Measurements from ENCODE around the gene AKT1S1.

AKT1S1 gene

DNA sequence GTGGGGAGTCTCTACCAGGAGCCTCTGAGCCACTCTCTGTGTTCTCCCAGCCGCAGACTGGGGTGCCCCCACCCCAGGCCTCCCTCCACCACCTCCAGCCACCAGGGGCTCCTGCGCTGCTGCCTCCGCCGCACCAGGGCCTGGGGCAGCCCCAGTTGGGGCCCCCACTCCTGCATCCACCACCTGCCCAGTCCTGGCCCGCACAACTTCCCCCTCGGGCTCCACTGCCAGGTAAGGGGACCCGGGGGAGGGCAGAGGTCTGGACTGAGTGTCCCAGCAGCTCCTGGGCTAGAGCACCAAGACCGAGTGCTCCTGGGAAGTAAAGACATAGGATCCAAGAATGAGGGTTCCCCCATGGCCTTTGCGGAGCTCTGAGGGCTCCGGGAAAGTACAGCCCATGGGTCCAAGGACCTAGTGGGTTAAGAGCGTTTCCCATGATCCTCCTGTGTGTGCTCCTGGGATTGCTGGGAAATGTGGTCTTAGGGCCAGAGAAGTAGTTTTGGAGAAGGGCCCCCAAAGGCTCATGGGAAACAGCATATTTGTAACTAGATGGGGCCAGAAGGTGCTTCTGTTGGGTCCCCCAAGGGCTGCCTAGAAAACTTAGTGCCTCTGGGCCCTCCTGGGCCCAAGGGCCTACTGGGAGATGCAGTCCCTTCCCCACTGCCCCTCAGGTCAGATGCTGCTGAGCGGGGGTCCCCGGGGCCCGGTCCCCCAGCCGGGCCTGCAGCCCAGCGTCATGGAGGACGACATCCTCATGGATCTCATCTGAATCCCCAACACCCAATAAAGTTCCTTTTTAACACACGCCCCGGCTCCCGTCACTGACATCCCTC lies 40.8 kb downstream of the AKT1S1 start:
- Histone ChIP-seq H3K27me3 (ENCODE audit: control insufficient read depth, insufficient read depth, low read length) (no peaks in the 10 kb centered on the region), H3K79me2 (no peaks in the 10 kb centered on the region), H3K36me3 (ENCODE audit: control insufficient read depth, insufficient read depth, low read length) (no peaks in the 10 kb centered on the region), H3K4me3 (ENCODE audit: low read depth, low read length) (no peak overlapping the region), H3K27ac (no peak overlapping the region), H3K9ac (no peak overlapping the region), H2AFZ (no peak overlapping the region), H3K9me3 (ENCODE audit: control insufficient read depth, low read length) (no peaks in the 10 kb centered on the region), H3K4me1 (no peaks in the 10 kb centered on the region), H3K4me2 (ENCODE audit: low read length) (no peak overlapping the region)
- TF ChIP-seq, protein P1, sequence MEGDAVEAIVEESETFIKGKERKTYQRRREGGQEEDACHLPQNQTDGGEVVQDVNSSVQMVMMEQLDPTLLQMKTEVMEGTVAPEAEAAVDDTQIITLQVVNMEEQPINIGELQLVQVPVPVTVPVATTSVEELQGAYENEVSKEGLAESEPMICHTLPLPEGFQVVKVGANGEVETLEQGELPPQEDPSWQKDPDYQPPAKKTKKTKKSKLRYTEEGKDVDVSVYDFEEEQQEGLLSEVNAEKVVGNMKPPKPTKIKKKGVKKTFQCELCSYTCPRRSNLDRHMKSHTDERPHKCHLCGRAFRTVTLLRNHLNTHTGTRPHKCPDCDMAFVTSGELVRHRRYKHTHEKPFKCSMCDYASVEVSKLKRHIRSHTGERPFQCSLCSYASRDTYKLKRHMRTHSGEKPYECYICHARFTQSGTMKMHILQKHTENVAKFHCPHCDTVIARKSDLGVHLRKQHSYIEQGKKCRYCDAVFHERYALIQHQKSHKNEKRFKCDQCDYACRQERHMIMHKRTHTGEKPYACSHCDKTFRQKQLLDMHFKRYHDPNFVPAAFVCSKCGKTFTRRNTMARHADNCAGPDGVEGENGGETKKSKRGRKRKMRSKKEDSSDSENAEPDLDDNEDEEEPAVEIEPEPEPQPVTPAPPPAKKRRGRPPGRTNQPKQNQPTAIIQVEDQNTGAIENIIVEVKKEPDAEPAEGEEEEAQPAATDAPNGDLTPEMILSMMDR (IDR thresholded peaks at IDR 0.05): no peak

DNA sequence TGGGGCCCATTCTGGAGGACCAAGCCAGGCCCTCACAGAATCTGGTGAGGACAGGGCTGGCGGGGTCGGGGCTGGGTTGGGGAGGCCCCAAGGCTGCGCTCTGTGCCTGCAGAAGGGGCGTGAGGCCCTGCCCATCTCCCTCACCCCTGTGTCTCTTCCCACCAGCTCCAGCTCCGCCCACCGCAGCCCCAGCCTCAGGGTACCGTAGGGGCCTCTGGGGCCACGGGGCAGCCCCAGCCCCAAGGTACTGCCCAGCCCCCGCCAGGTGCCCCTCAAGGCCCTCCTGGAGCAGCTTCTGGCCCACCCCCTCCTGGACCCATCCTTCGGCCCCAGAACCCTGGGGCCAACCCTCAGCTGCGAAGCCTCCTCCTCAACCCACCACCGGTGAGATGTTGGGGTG lies 41.6 kb downstream of the AKT1S1 start:
- Histone ChIP-seq H3K4me1 (no peaks in the 10 kb centered on the region), H3K27me3 (ENCODE audit: control insufficient read depth, insufficient read depth, low read length) (no peaks in the 10 kb centered on the region), H3K4me2 (ENCODE audit: low read length) (no peak overlapping the region), H2AFZ (no peak overlapping the region), H3K27ac (no peak overlapping the region), H3K79me2 (peaks cover 2% of the 10 kb centered on the region), H3K36me3 (ENCODE audit: control insufficient read depth, insufficient read depth, low read length) (no peaks in the 10 kb centered on the region), H3K4me3 (ENCODE audit: low read depth, low read length) (no peak overlapping the region), H3K9me3 (ENCODE audit: control insufficient read depth, low read length) (no peaks in the 10 kb centered on the region), H3K9ac (no peak overlapping the region)
- TF ChIP-seq, protein P1 (IDR thresholded peaks at IDR 0.05): no peak

DNA sequence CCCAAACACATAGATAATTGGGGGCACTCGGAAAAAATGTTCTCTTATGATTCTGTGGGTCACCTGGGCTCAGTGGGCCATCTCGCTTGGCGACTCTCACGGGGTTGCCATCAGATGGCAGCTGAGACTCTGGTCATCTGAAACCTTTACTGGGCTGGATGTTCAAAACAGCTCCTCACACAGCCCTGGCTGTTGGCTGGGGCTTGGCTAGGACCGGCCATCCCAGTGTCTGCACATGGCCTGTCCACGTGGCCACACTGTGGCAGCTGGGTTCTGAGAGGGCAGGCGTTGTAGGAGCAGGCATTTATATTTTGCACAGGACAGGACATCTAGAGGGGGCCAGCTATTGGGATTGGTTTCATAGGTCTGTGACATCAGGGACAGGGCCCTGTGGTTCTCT lies 43.6 kb downstream of the AKT1S1 start:
- H3K36me3 ChIP-seq (ENCODE audit: control insufficient read depth, insufficient read depth, low read length): no peaks in the 10 kb centered on the region
- no peaks in the 10 kb centered on the region for H3K27me3 ChIP-seq (ENCODE audit: control insufficient read depth, insufficient read depth, low read length)
- no peak overlapping the region for H3K4me2 ChIP-seq (ENCODE audit: low read length)
- no peak overlapping the region for H3K9ac ChIP-seq
- H3K9me3 ChIP-seq (ENCODE audit: control insufficient read depth, low read length): no peaks in the 10 kb centered on the region
- no peaks in the 10 kb centered on the region for H3K4me1 ChIP-seq
- peaks cover 2% of the 10 kb centered on the region for H3K79me2 ChIP-seq
- H2AFZ ChIP-seq: no peak overlapping the region
- no peak overlapping the region for H3K27ac ChIP-seq
- TF ChIP-seq, protein P1 (IDR thresholded peaks at IDR 0.05): no peak
- no peak overlapping the region for H3K4me3 ChIP-seq (ENCODE audit: low read depth, low read length)

DNA sequence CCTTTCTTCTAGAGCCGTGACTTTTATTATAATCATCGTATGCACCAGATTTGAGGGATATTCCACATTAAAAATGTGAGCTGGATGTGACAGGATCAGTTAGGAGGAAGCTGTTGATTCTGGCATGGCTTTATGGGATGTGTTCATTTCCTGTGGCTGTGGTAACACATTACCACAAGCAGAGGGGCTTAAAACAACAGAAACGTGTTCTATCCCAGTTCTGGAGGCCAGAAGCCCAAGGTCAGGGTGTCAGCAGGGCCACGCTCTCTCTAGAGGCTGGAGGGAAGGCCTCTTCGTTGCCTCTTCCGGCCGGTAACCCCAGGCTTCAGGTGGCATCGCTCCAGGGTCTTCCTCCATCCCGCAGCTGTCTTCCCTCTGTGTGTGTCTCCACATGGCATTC lies 44.6 kb downstream of the AKT1S1 start:
- H3K4me2 ChIP-seq (ENCODE audit: low read length): no peak overlapping the region
- H3K79me2 ChIP-seq: peaks cover 2% of the 10 kb centered on the region
- no peaks in the 10 kb centered on the region for H3K36me3 ChIP-seq (ENCODE audit: control insufficient read depth, insufficient read depth, low read length)
- H3K4me3 ChIP-seq (ENCODE audit: low read depth, low read length): no peak overlapping the region
- H3K4me1 ChIP-seq: no peaks in the 10 kb centered on the region
- H3K9ac ChIP-seq: no peak overlapping the region
- H2AFZ ChIP-seq: no peak overlapping the region
- H3K27me3 ChIP-seq (ENCODE audit: control insufficient read depth, insufficient read depth, low read length): no peaks in the 10 kb centered on the region
- no peak overlapping the region for H3K27ac ChIP-seq
- no peaks in the 10 kb centered on the region for H3K9me3 ChIP-seq (ENCODE audit: control insufficient read depth, low read length)
- TF ChIP-seq, protein P1 (IDR thresholded peaks at IDR 0.05): no peak

DNA sequence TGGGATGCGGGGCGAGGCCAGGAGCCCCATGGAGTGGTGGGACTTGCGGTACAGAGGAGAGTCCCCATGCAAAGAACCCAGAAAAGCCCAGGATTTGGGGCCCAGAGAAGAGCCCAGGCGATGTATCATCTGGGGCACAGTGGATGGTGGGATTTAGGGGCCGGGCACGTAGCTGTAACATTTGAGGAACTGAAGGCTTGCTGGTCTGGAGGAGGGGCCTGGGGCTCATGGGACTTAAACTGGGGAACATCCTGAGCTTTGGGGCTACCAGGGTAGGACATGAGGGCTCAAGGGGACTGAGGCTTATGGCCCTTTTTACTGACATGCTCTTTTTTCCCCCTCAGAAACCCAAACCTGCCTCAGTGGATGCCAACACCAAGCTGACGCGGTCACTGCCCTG lies 45.6 kb downstream of the AKT1S1 start:
- Histone ChIP-seq H2AFZ (no peak overlapping the region), H3K36me3 (ENCODE audit: control insufficient read depth, insufficient read depth, low read length) (no peaks in the 10 kb centered on the region), H3K79me2 (peaks cover 2% of the 10 kb centered on the region), H3K9me3 (ENCODE audit: control insufficient read depth, low read length) (no peaks in the 10 kb centered on the region), H3K4me1 (no peaks in the 10 kb centered on the region), H3K4me3 (ENCODE audit: low read depth, low read length) (no peak overlapping the region), H3K9ac (no peak overlapping the region), H3K27me3 (ENCODE audit: control insufficient read depth, insufficient read depth, low read length) (no peaks in the 10 kb centered on the region), H3K27ac (no peak overlapping the region), H3K4me2 (ENCODE audit: low read length) (no peak overlapping the region)
- TF ChIP-seq, protein P1 (IDR thresholded peaks at IDR 0.05): no peak
